PFSK-1 (cell line): ENCODE data around the gene MAP4.

Experiments used
- POLR2AphosphoS5 ChIP-seq: IDR thresholded peaks from 2 replicates; pipeline ENCODE4 v1.6.1; 2012; ENCODE audit warnings: low read depth, mild to moderate bottlenecking, control low read depth, low read length, moderate library complexity
- SIN3A ChIP-seq: IDR thresholded peaks from 2 replicates; pipeline ENCODE4 v1.6.1; 2012; ENCODE audit warnings: mild to moderate bottlenecking, low read length, moderate library complexity, borderline replicate concordance; ENCODE audit not compliant: insufficient read depth

DNA sequence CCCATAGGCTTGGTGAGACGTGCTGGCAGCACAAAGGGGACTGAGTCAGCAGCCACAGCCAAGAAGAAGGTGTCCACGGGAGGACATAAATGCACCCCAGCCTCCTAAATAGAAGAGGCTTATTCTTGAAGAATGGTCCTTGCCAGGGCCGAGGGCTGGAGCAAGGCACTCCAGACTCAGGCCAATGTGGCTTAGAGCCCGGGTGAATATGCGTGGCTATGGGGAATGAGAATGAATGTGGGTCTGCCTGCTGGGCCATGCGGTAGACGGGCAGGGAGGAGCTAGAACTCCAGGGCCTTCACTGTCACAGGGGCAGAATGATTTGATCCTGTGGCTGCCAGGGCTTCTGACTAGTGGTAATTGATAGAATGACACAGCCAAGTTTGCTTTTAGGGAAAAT lies 179.2 kb downstream of the MAP4 start:
- TF ChIP-seq SIN3A (no peak), POLR2AphosphoS5 (no peak)
